Measurements from ENCODE around the gene PRMT7.
A peak's percentile ranks its signal among the peaks of the same experiment; 100 is the strongest.

- TF ChIP-seq POLR2A (IDR thresholded peaks at IDR 0.05) (no peak), CTCF (IDR thresholded peaks at IDR 0.05) (peak; percentile 11 to 26 (median 14))
Measured at GRCh38 chr16:68287276-68288251, 23.3 kb upstream of the PRMT7 start.
